ENCODE measurements around the gene CHPF2.

Gene CHPF2

DNA sequence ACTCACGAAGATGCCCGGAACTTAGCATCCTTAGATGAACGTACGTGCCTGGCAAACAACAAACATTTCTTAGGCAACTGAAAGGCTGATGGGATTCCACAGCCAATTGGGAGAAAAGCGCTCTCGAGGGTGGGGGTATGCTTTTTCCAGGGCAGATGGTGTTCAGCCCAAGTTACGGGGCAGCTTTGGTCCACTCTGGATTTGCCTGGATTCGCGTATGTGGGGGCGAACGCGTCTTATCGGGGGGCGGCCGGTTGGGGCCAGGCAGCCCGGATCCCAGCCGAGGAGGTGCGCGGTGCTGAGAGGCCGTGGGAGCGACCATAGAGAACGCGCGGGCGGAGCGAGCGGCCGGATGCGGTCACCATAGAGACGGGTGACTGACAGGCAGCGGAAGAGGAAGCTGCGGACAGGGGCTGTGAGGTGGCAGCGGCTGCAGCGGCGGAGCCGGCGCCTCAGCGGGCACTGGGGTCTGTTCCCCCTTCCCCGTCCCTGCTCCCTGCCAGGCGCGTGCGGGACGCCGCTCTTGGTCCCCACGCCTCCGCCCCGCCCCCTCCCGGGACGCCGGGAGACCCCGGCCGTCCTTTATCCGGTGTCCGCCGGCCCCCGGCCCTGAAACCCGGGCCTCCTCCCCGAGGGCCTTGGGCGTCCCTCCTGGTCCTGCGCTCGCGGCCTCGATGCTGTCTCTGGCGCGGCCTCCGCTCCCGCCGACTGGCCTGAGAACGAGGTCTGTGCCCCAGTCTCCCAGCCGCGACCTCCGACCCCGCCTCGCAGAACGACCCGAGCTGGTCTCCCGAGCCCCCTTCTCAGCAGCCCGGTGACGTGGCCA, at the start of gene CHPF2:
CHPF2 (plus strand) TSS at position 393 of the 826 bp plus-strand sequence. CDS start 1,529 bp downstream, outside the sequence.
- TF ChIP-seq, protein P1, sequence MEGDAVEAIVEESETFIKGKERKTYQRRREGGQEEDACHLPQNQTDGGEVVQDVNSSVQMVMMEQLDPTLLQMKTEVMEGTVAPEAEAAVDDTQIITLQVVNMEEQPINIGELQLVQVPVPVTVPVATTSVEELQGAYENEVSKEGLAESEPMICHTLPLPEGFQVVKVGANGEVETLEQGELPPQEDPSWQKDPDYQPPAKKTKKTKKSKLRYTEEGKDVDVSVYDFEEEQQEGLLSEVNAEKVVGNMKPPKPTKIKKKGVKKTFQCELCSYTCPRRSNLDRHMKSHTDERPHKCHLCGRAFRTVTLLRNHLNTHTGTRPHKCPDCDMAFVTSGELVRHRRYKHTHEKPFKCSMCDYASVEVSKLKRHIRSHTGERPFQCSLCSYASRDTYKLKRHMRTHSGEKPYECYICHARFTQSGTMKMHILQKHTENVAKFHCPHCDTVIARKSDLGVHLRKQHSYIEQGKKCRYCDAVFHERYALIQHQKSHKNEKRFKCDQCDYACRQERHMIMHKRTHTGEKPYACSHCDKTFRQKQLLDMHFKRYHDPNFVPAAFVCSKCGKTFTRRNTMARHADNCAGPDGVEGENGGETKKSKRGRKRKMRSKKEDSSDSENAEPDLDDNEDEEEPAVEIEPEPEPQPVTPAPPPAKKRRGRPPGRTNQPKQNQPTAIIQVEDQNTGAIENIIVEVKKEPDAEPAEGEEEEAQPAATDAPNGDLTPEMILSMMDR (IDR thresholded peaks at IDR 0.05; ENCODE audit: low read depth, low read length): no peak
- DNase-seq: peak; percentile 91
- Histone ChIP-seq H3K27ac (peak within 1 kb of the TSS; percentile 59), H3K36me3 (peaks cover 18% of the 10 kb centered on the region), H3K27me3 (ENCODE audit: insufficient read depth, low read depth, severe bottlenecking) (no peaks in the 10 kb centered on the region), H3K4me3 (ENCODE audit: low read depth, low read length) (peak within 1 kb of the TSS; percentile 79), H3K9me3 (ENCODE audit: severe bottlenecking) (no peaks in the 10 kb centered on the region)

DNA sequence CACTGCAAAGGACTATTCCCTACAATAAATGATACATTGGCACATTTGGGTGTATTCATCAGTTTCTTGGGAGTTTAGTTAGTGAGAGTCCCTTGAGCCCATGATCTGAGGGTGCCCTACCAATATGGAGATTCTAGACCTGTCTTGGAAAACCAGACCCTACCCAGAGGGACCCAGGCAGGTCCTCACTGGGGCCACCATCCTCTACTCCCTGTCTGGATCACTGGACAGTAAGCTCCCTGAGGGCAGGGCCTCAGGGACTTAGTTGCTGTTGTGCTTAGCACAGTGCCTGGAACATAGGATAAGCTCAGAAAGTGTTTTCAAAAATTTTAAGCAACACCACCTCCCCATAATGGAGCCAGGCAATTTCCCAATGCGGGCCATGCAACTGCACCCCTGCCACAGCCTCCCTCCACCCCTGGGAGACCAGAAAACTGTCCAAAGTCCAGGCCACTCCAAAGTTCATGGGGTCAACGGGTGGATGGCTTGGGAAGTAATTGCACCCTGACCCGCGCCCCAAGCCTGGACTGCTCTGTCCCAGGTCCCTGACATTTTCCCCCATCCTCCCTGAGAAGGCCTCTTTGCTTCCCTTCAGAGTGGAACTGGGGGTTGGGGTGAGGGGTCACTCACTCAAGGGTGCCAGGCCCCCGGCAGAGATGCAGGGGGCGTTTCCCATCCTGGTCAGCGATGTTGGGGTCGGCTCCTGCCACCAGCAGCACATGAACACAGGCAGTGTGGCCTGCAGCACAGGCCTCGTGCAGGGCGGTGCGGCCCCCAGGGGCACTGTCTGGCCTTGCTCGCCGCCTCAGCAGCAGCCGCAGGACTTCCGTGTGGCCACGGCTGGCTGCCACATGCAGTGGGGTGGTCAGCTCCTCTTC, 46.3 kb upstream of the CHPF2 start:
- TF ChIP-seq, protein P1 (IDR thresholded peaks at IDR 0.05; ENCODE audit: low read depth, low read length): no peak
- no peak overlapping the region for H3K4me3 ChIP-seq (ENCODE audit: low read depth, low read length)
- no peaks in the 10 kb centered on the region for H3K27me3 ChIP-seq (ENCODE audit: insufficient read depth, low read depth, severe bottlenecking)
- DNase-seq: no peak
- no peaks in the 10 kb centered on the region for H3K36me3 ChIP-seq
- H3K27ac ChIP-seq: no peak overlapping the region
- no peaks in the 10 kb centered on the region for H3K9me3 ChIP-seq (ENCODE audit: severe bottlenecking)

DNA sequence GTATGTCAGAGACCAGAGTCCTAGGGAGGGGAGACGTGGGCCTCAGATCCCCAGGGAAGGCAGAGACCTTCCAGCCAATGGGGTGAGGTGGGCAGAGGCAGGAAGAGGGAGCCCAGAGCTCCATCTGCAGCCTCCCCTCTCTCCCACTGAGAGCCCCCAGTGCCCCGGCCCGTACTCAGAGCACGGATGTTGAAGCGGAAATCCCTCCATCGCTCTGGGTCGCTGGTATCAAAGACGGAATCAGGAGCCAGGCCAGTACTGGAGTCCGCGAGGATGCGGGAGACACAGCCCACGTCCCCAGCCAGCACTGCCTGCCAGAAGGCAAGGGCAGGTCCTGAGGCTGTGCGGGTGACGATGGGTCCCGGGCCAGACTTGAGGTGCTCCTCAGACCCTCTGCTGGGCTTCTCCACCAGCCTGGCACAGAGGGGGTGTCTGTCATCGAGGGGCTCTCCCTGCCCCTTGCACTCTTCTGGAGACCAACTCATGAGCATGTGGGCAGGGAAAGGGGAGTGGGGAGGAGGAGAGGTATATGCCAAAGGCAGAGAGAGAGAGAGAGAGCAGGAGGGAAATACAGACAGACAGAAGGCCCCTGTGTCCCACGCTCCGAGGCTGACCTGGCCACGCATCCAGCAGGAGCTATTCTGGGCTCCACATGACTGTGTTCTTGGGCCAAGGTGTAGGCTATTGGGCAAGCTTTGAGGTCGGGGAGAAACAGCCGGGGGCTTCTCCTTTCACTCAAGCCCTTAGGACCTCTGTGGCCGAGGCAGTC, 45.5 kb upstream of the CHPF2 start, which contains the start of gene ASB10:
ASB10 (minus strand) TSS at position 611 of the 769 bp plus-strand sequence; CDS start at position 491, 120 bp downstream.
- Histone ChIP-seq H3K9me3 (ENCODE audit: severe bottlenecking) (no peaks in the 10 kb centered on the region), H3K27me3 (ENCODE audit: insufficient read depth, low read depth, severe bottlenecking) (no peaks in the 10 kb centered on the region), H3K36me3 (no peaks in the 10 kb centered on the region), H3K27ac (no peak within 1 kb of the TSS), H3K4me3 (ENCODE audit: low read depth, low read length) (no peak within 1 kb of the TSS)
- no peak for DNase-seq
- TF ChIP-seq, protein P1 (IDR thresholded peaks at IDR 0.05; ENCODE audit: low read depth, low read length): no peak

- Histone ChIP-seq H3K27me3 (ENCODE audit: insufficient read depth, low read depth, severe bottlenecking) (no peaks in the 10 kb centered on the region), H3K4me3 (ENCODE audit: low read depth, low read length) (no peak overlapping the region), H3K27ac (no peak overlapping the region), H3K9me3 (ENCODE audit: severe bottlenecking) (no peaks in the 10 kb centered on the region), H3K36me3 (no peaks in the 10 kb centered on the region)
- TF ChIP-seq, protein P1 (IDR thresholded peaks at IDR 0.05; ENCODE audit: low read depth, low read length): no peak
- DNase-seq: no peak
Observed at GRCh38 chr7:151187409-151188251, 44.7 kb upstream of the CHPF2 start.

DNA sequence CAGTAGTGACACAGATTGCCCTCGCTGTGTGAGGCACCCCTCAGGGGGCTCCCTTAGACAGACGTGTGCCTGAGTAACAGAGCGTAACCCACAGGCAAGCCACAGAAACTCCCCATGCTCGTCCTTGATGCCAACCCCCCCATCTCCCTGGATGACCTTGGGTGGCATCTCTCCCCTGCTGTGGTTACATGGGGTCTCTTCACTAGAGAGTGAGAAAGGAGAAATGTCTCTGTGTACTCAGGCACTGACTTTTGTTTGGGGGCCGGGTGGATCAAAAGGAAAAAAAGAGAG, 44.1 kb upstream of the CHPF2 start:
- no peaks in the 10 kb centered on the region for H3K27me3 ChIP-seq (ENCODE audit: insufficient read depth, low read depth, severe bottlenecking)
- TF ChIP-seq, protein P1 (IDR thresholded peaks at IDR 0.05; ENCODE audit: low read depth, low read length): no peak
- H3K36me3 ChIP-seq: no peaks in the 10 kb centered on the region
- DNase-seq: no peak
- no peak overlapping the region for H3K4me3 ChIP-seq (ENCODE audit: low read depth, low read length)
- no peaks in the 10 kb centered on the region for H3K9me3 ChIP-seq (ENCODE audit: severe bottlenecking)
- no peak overlapping the region for H3K27ac ChIP-seq
